Measurements from ENCODE around the gene PPP1R9B.

The PPP1R9B gene

GRCh38 chr17:50139950-50140885 is 10.3 kb downstream of the PPP1R9B start:
- peak; percentile 81 for DNase-seq

GRCh38 chr17:50139185-50139783 is 11.2 kb downstream of the PPP1R9B start:
- no peak for DNase-seq

- DNase-seq, result no peak
Measured at GRCh38 chr17:50137042-50137441, 13.4 kb downstream of the PPP1R9B start.

- no peak for DNase-seq
Measured at GRCh38 chr17:50136096-50136687, 14.3 kb downstream of the PPP1R9B start.

GRCh38 chr17:50135316-50136095 is 15.0 kb downstream of the PPP1R9B start:
- DNase-seq, result no peak

- no peak for DNase-seq
Measured at GRCh38 chr17:50134206-50135110, 16.0 kb downstream of the PPP1R9B start.

GRCh38 chr17:50133769-50134099 is 16.7 kb downstream of the PPP1R9B start:
- DNase-seq, result no peak

GRCh38 chr17:50133028-50133768 is 17.3 kb downstream of the PPP1R9B start:
- DNase-seq, result no peak

- no peak for DNase-seq
Measured at GRCh38 chr17:50132104-50132794, 18.2 kb downstream of the PPP1R9B start.

- peak; percentile 24 for DNase-seq
Measured at GRCh38 chr17:50130559-50131305, 19.7 kb downstream of the PPP1R9B start.

GRCh38 chr17:50129728-50130558 is 20.5 kb downstream of the PPP1R9B start, which contains the start of gene SAMD14:
Gene SAMD14 (minus strand): TSS chr17:50130160. CDS start chr17:50124959, 5,201 bp downstream.
- DNase-seq, result peak; percentile 49

GRCh38 chr17:50129353-50129727 is 21.1 kb downstream of the PPP1R9B start:
- no peak for DNase-seq

- DNase-seq, result no peak
Measured at GRCh38 chr17:50128441-50129352, 21.8 kb downstream of the PPP1R9B start.

- DNase-seq, result no peak
Measured at GRCh38 chr17:50127697-50128361, 22.6 kb downstream of the PPP1R9B start.

- no peak for DNase-seq
Measured at GRCh38 chr17:50125420-50125997, 25.0 kb downstream of the PPP1R9B start.

GRCh38 chr17:50123649-50124349 is 26.7 kb downstream of the PPP1R9B start:
- no peak for DNase-seq

Data from activated naive CD4-positive, alpha-beta T cell treated with anti-CD3 and anti-CD28 coated beads, Interleukin-2, amount 50 U/mL, for 16 hours (primary cell).